Tibial nerve (tissue), 4 donors: ENCODE measurements around the gene PRICKLE2.

Experiments used
- CTCF ChIP-seq, 5 experiments: fragments of 200-600 bp in 3 of 5; fragments of 450-650 bp in 2 of 5; sonication (generic) in 3 of 5; IDR thresholded peaks; one replicate each; pipeline ENCODE4 v1.5.1; 2016 to 2019; ENCODE audit warnings: antibody characterized with exemption in 5 of 5, mild to moderate bottlenecking in 3 of 5, moderate library complexity in 2 of 5
- EP300 ChIP-seq, 2 donors: sonication (generic); formaldehyde crosslinking; IDR thresholded peaks; one replicate each; pipeline ENCODE4 v1.6.1; 2017; ENCODE audit warnings: antibody characterized with exemption in 2 of 2, mild to moderate bottlenecking in 1 of 2
- POLR2A ChIP-seq, 2 donors: fragments of 450-650 bp; IDR thresholded peaks; one replicate each; pipeline ENCODE4 v1.6.1; 2017; ENCODE audit warnings: antibody characterized with exemption in 2 of 2, mild to moderate bottlenecking in 2 of 2, moderate library complexity in 2 of 2

DNA sequence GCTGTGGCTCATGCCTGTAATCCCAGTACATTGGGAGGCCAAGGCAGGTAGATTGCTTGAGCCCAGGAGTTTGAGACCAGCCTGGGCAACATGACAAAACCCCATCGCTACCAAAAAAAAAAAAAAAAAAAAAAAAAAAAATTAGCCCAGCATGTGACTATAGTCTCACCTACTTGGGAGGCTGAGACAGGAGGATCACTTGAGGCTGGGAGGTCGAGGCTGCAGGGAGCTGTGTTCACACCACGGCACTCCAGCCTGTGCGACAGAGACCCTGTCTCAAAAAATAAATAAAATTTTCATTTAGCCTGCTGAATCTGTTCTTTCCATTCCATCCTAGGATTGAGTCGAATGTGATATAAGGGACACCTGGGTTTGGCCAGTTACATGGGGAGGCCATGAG, 14.6 kb upstream of the PRICKLE2 start:
- TF ChIP-seq CTCF (IDR thresholded peaks at IDR 0.05) (no peak), POLR2A (IDR thresholded peaks at IDR 0.05) (no peak), EP300 (IDR thresholded peaks at IDR 0.05) (no peak)
